Endothelial cell (in vitro differentiated cells): ENCODE measurements around the gene THUMPD1. TPM values are rescaled to one million over a fixed set of nuclear protein-coding genes. Genes with fewer than 3 reads are reported as not detected.
"Not testable (repeated sequence)": the region's sequence is repeated elsewhere in the genome, so short reads cannot be mapped to it uniquely, and the experiment has no call there.

ENCODE experiments used
- DNase-seq: peaks from one replicate; pipeline ENCODE4 v3.0.0; 2021; ENCODE audit warnings: low spot score
- H3K27ac Mint-ChIP-seq: one replicate; pipeline ENCODE4 v1.8.0; 2021; ENCODE audit warnings: mixed read lengths, inconsistent platforms; ENCODE audit not compliant: unreplicated experiment
- H3K27me3 Mint-ChIP-seq: one replicate; pipeline ENCODE4 v1.8.0; 2021; ENCODE audit warnings: mild to moderate bottlenecking, moderate library complexity, mixed read lengths, inconsistent platforms; ENCODE audit not compliant: unreplicated experiment
- H3K36me3 Mint-ChIP-seq: one replicate; pipeline ENCODE4 v1.8.0; 2021; ENCODE audit warnings: mild to moderate bottlenecking, low read depth, mixed read lengths, inconsistent platforms; ENCODE audit not compliant: unreplicated experiment
- H3K4me1 Mint-ChIP-seq: one replicate; pipeline ENCODE4 v1.8.0; 2021; ENCODE audit warnings: mild to moderate bottlenecking, mixed read lengths, inconsistent platforms; ENCODE audit not compliant: unreplicated experiment
- H3K4me3 Mint-ChIP-seq: one replicate; pipeline ENCODE4 v1.8.0; 2021; ENCODE audit warnings: mild to moderate bottlenecking, mixed read lengths, inconsistent platforms; ENCODE audit not compliant: unreplicated experiment
- H3K9me3 Mint-ChIP-seq: one replicate; pipeline ENCODE4 v1.8.0; 2021; ENCODE audit warnings: mixed read lengths, inconsistent platforms; ENCODE audit not compliant: unreplicated experiment
- total RNA-seq: library from RNA; stranded (reverse); fragmentation: NEBNext Ultra II Directional; extraction: Animal tissue kit (Norgen Biotek cat#: 25700); gene quantifications from one replicate; pipeline ENCODE4 v1.2.1, GENCODE V29; 2021; ENCODE audit not compliant: unreplicated experiment
- TF ChIP-seq, protein P1 (sequence below): fragments of 200-600 bp; sonication (generic); IDR thresholded peaks from one replicate; pipeline ENCODE4 v1.5.0; 2021; ENCODE audit warnings: antibody characterized with exemption; ENCODE audit not compliant: unreplicated experiment

THUMPD1 gene
- total RNA-seq, 1 donor from 2014 or later, result 32.2 TPM

- no peak for DNase-seq
- Mint-ChIP-seq H3K27ac (no peak overlapping the region), H3K4me3 (no peak overlapping the region), H3K36me3 (no peaks in the 10 kb centered on the region), H3K27me3 (no peaks in the 10 kb centered on the region), H3K4me1 (no peaks in the 10 kb centered on the region), H3K9me3 (no peaks in the 10 kb centered on the region)
- TF ChIP-seq, protein P1, sequence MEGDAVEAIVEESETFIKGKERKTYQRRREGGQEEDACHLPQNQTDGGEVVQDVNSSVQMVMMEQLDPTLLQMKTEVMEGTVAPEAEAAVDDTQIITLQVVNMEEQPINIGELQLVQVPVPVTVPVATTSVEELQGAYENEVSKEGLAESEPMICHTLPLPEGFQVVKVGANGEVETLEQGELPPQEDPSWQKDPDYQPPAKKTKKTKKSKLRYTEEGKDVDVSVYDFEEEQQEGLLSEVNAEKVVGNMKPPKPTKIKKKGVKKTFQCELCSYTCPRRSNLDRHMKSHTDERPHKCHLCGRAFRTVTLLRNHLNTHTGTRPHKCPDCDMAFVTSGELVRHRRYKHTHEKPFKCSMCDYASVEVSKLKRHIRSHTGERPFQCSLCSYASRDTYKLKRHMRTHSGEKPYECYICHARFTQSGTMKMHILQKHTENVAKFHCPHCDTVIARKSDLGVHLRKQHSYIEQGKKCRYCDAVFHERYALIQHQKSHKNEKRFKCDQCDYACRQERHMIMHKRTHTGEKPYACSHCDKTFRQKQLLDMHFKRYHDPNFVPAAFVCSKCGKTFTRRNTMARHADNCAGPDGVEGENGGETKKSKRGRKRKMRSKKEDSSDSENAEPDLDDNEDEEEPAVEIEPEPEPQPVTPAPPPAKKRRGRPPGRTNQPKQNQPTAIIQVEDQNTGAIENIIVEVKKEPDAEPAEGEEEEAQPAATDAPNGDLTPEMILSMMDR, result no peak
These were observed 12.5 kb downstream of the THUMPD1 start for GRCh38 chr16:20729141-20729540.

GRCh38 chr16:20727181-20727580 lies 14.4 kb downstream of the THUMPD1 start:
- TF ChIP-seq, protein P1, result no peak
- H3K4me1 Mint-ChIP-seq, result no peaks in the 10 kb centered on the region
- no peak for DNase-seq
- no peak overlapping the region for H3K4me3 Mint-ChIP-seq
- H3K27me3 Mint-ChIP-seq, result no peaks in the 10 kb centered on the region
- H3K36me3 Mint-ChIP-seq, result no peaks in the 10 kb centered on the region
- no peak overlapping the region for H3K27ac Mint-ChIP-seq
- H3K9me3 Mint-ChIP-seq, result no peaks in the 10 kb centered on the region

GRCh38 chr16:20726661-20727060 lies 15.0 kb downstream of the THUMPD1 start:
- DNase-seq, result no peak
- Mint-ChIP-seq H3K36me3 (no peaks in the 10 kb centered on the region), H3K27ac (no peak overlapping the region), H3K27me3 (no peaks in the 10 kb centered on the region), H3K4me3 (no peak overlapping the region), H3K9me3 (no peaks in the 10 kb centered on the region), H3K4me1 (no peaks in the 10 kb centered on the region)
- TF ChIP-seq, protein P1, result no peak

DNA sequence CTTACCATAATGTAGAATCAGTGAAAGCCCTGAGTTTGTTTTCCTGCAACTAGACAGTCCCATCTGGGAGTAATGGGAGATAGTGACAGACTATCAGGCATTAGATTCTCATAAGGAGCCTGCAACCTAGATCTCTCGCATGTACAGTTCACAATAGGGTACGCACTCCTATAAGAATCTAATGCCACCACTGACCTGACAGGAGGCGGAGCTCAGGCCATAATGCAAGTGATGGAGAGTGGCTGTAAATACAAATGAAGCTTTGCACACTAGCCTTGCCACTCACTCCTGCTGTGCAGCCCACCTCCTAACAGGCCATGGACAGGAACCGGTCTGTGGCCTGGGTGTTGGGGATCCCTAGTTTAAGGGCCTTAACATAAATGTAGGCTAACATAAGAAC lies 21.4 kb downstream of the THUMPD1 start:
- DNase-seq, result no peak
- Mint-ChIP-seq H3K4me1 (peaks cover 2% of the 10 kb centered on the region), H3K4me3 (no peak overlapping the region), H3K36me3 (no peaks in the 10 kb centered on the region), H3K9me3 (no peaks in the 10 kb centered on the region), H3K27me3 (peaks cover 1% of the 10 kb centered on the region), H3K27ac (no peak overlapping the region)
- TF ChIP-seq, protein P1, result no peak

DNA sequence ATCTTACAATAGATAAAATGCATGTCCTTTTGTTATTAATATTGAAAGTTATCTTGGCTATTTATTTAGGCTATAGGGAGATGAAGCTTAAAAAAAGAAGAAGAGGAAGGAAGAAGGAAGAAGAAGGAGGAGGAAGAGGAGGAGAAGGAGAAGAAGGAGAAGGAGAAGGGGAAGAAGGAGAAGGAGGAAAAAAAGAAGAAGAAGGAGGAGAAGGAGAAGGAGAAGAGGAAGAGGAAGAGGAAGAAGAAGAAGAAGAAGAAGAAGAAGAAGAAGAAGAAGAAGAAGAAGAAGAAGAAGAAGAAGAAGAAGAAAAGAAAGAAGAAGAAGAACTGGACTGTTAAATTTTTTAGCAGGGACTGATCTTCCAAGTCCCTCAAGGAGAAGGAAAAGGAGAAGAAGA lies 23.9 kb downstream of the THUMPD1 start:
- not testable (repeated sequence) for DNase-seq, H3K9me3 Mint-ChIP-seq, H3K36me3 Mint-ChIP-seq, H3K27me3 Mint-ChIP-seq, H3K4me1 Mint-ChIP-seq, H3K27ac Mint-ChIP-seq, H3K4me3 Mint-ChIP-seq
